Nephron progenitor cell (in vitro differentiated cells): Measurements from ENCODE around the gene C2CD4D.

ENCODE experiments used
- DNase-seq: peaks from one replicate; pipeline ENCODE4 v3.0.0; 2021
- H3K27ac Mint-ChIP-seq: 2 replicates; pipeline ENCODE4 v1.8.0; 2021; ENCODE audit warnings: mild to moderate bottlenecking, moderate library complexity, mixed read lengths
- H3K27me3 Mint-ChIP-seq: 2 replicates; pipeline ENCODE4 v1.8.0; 2021; ENCODE audit warnings: mild to moderate bottlenecking, low read depth, mixed read lengths; ENCODE audit not compliant: poor library complexity
- H3K36me3 Mint-ChIP-seq: 2 replicates; pipeline ENCODE4 v1.8.0; 2021; ENCODE audit warnings: low read depth, mixed read lengths
- H3K4me1 Mint-ChIP-seq: 2 replicates; pipeline ENCODE4 v1.8.0; 2021; ENCODE audit warnings: mixed read lengths
- H3K4me3 Mint-ChIP-seq: 2 replicates; pipeline ENCODE4 v1.8.0; 2021; ENCODE audit warnings: mild to moderate bottlenecking, moderate library complexity, mixed read lengths
- H3K9me3 Mint-ChIP-seq: 2 replicates; pipeline ENCODE4 v1.8.0; 2021; ENCODE audit warnings: mild to moderate bottlenecking, moderate library complexity, mixed read lengths
- CTCF ChIP-seq: fragments of 200-600 bp; sonication (generic); IDR thresholded peaks from 2 replicates; pipeline ENCODE4 v1.5.0; 2021; ENCODE audit warnings: antibody characterized with exemption

C2CD4D gene

GRCh38 chr1:151867765-151868411 is 28.3 kb upstream of the C2CD4D start:
- Mint-ChIP-seq H3K36me3 (no peaks in the 10 kb centered on the region), H3K27me3 (peaks cover 7% of the 10 kb centered on the region), H3K4me3 (no peak overlapping the region), H3K27ac (no peak overlapping the region), H3K4me1 (no peaks in the 10 kb centered on the region), H3K9me3 (no peaks in the 10 kb centered on the region)
- DNase-seq: no peak
- no peak for TF ChIP-seq CTCF

GRCh38 chr1:151867321-151867720 is 27.7 kb upstream of the C2CD4D start:
- Mint-ChIP-seq H3K27ac (no peak overlapping the region), H3K36me3 (no peaks in the 10 kb centered on the region), H3K4me1 (no peaks in the 10 kb centered on the region), H3K27me3 (peaks cover 7% of the 10 kb centered on the region), H3K4me3 (no peak overlapping the region), H3K9me3 (no peaks in the 10 kb centered on the region)
- DNase-seq: no peak
- no peak for TF ChIP-seq CTCF

GRCh38 chr1:151864411-151864810 is 24.8 kb upstream of the C2CD4D start:
- TF ChIP-seq CTCF: no peak
- Mint-ChIP-seq H3K4me3 (no peak overlapping the region), H3K27me3 (peaks cover 19% of the 10 kb centered on the region), H3K4me1 (no peaks in the 10 kb centered on the region), H3K27ac (no peak overlapping the region), H3K36me3 (no peaks in the 10 kb centered on the region), H3K9me3 (no peaks in the 10 kb centered on the region)
- no peak for DNase-seq

DNA sequence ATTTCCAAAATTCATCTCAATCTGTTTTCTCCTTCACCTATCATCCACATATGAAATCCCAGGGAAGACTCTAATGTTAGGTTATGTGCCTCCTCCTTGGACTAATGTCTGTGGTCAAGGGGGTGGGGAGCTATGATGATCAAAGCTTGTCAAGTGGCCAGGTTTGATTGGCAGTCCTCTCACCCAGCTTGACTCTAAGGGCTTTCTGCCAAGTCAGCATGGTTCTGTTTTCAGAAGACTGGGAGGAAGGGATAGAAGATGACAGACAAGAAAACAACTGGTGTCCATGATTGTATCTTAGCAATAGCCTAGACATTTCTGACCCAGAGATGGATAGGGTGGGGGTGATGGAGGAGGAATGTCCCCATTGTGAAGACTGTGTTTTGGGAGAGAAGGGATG is 23.0 kb upstream of the C2CD4D start:
- no peaks in the 10 kb centered on the region for H3K4me1 Mint-ChIP-seq
- TF ChIP-seq CTCF: no peak
- no peak for DNase-seq
- H3K27ac Mint-ChIP-seq: no peak overlapping the region
- no peaks in the 10 kb centered on the region for H3K9me3 Mint-ChIP-seq
- H3K36me3 Mint-ChIP-seq: no peaks in the 10 kb centered on the region
- no peak overlapping the region for H3K4me3 Mint-ChIP-seq
- H3K27me3 Mint-ChIP-seq: peaks cover 24% of the 10 kb centered on the region

GRCh38 chr1:151860504-151861187 is 21.0 kb upstream of the C2CD4D start:
- no peaks in the 10 kb centered on the region for H3K4me1 Mint-ChIP-seq
- H3K36me3 Mint-ChIP-seq: no peaks in the 10 kb centered on the region
- no peak for TF ChIP-seq CTCF
- H3K4me3 Mint-ChIP-seq: no peak overlapping the region
- H3K27ac Mint-ChIP-seq: no peak overlapping the region
- no peak for DNase-seq
- H3K27me3 Mint-ChIP-seq: peaks cover 28% of the 10 kb centered on the region
- no peaks in the 10 kb centered on the region for H3K9me3 Mint-ChIP-seq

DNA sequence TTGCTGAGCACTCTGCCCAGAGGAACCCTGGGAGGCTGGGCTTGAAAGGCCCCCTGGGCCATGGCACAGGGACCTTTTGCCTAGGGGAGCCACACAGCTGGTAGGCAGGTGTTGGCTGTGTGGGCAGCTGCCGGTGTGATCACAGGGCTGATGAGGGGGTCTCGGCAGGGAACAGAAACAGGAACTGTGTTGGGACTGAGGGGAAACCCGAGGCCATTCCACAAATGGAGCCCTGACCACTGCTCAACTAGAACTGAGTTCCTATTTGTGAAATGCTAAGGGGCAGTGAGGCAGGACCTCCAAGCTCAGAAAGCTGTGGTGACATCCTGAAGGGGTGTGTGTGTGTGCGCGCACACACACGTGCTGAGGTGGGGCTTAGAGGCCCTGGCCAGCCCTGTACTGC is 20.3 kb upstream of the C2CD4D start:
- Mint-ChIP-seq H3K27ac (no peak overlapping the region), H3K27me3 (peaks cover 30% of the 10 kb centered on the region), H3K4me3 (no peak overlapping the region), H3K4me1 (no peaks in the 10 kb centered on the region), H3K36me3 (no peaks in the 10 kb centered on the region), H3K9me3 (no peaks in the 10 kb centered on the region)
- no peak for DNase-seq
- no peak for TF ChIP-seq CTCF
